Measurements from ENCODE around the gene GPR87.

GRCh38 chr3:151269631-151270030 is 47.0 kb downstream of the GPR87 start:
- TF ChIP-seq CTCF (optimal IDR thresholded peaks at IDR 0.05 in 1 of 3, IDR thresholded peaks at IDR 0.05 in 1 of 3, conservative IDR thresholded peaks at IDR 0.05 in 1 of 3; ENCODE audit: extremely low read depth in 1 of 3, insufficient read depth in 2 of 3, low read length in 3 of 3) (no peak), EZH2 (IDR thresholded peaks at IDR 0.05; ENCODE audit: low read length) (no peak)

Data from keratinocyte (primary cell).